GM19240 (cell line): ENCODE data around the gene LPO.

Experiments
- DNase-seq: peaks from one replicate; pipeline ENCODE4 v3.0.0; 2011; ENCODE audit warnings: low spot score; ENCODE audit not compliant: insufficient read length

The LPO gene

DNA sequence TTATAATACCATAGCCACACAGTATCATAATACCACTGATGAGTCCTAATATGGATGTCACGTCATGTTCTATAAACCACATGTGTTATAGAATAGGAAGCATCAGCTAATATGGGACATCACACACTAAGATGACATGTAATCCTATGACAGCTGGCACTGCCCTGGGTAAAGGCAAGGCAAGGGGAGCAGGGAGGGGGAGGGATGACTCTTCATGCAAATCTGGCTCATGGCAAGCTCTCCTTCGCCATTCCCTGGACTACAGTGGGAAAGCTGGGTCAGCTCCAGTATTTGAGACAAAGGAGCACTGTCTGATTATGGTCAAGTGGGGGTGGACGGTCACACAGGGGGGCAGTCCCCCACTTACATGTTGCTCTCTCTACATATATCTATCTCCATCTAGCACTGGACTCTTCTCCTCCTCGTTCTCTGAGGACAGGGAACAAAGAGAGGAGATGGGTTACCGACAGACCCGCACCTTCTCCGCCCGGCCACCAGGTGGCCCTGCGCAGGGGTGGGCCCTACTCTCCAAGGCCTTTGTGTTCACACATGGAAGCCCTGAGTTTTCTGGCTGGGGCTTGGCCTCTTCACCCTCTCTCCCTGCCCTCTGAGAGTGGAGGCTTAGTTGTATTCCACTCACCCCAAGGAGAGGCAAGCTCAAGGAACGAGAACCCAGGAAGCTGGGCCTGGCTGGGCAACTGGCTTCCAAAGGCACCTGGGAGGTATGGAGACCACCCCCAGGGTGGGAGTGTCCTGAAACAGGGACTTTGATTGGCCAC lies 65.8 kb downstream of the LPO start:
- peak; percentile 90 for DNase-seq

DNA sequence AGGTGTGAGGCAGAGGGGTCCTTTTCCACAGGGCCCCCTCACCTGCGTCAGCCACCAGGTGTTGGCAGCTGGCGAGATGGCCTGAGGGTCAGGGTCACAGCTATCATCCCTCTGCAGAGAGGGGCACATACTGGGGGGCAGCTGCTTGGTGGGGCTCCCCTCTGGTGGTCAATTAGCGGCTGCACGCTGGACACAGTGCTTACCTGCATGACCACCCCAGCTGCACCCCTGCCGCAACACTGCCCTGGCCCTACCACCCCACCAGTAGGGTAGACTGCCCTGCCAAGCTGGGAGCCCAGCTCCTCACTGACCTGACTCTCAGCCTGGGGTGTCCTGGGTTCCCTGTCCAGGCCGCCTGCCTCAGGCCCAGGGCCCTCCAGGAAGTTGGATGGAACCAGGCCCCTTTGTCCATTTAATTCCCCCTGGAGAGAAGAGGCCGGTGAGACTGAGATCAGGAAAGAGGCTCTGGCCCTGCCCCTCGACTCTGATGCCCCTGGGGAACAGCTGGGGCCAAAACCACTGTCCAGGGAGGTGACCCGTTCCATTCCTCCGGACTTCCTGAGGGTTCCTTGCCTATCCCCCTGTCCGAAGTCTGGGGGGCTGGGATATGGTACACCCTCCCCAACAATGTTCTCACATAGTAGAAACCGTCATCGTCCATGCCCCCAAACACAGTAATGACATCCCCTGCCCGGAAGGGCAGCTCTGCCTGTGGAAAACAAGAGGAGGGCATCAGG lies 66.5 kb downstream of the LPO start:
- DNase-seq = no peak

DNA sequence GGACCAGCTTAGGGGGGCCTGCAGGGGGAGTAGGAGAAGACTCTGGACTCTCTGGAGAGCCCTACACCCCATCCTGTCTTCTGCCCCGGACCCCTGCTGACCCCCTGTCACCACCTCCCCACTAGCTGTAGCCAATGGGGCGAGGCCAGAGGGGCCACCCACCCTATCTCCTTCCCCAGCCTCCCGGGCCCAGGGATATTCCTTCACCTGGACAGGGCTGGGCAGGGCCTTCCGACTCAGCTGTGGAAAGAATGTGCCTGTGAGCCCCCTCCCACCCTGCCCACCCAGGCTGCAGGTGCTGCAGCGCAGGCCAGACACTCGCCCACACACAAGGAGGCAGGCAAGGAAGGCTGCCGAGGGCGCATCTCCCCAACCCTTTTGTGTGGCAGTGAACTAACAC lies 67.2 kb downstream of the LPO start:
- no peak for DNase-seq

DNA sequence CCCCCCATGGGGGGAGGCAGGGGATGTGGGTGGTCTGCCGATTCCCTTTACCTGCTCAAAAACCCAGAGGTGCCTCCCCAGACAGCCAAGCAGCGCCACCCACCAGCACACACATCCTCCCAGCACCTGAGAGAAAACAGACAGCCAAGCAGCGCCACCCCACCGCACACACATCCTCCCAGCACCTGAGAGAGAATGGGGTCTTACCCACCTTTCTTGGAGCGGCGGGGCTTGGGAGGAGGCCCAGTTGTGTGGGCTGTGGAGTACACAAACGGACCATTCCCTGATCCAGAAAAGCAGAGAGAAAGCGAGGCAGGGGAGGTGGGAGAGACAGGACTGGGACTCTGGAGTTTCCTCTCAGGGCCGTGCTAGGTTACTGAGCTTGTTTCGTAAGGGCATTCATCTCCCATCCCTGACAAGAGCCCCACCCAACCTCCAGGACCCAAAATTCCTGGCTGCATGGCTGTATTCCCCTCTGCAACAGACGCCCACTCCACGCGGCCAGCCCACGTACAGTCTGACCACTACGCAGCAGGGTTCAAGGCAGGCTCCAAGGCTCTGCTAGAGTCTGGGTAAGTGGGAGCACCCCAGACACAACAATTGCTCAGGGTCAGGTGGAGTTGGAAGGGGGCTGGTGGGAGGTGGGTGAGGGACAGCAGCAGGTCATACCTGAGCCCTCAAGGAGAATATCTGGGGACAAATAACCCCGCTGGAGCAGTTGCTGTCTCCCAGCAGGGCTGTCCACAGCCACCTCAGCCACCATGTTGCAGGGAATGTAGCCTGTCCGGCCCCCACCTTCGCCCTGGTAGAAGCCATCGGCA lies 68.0 kb downstream of the LPO start:
- DNase-seq = no peak

DNA sequence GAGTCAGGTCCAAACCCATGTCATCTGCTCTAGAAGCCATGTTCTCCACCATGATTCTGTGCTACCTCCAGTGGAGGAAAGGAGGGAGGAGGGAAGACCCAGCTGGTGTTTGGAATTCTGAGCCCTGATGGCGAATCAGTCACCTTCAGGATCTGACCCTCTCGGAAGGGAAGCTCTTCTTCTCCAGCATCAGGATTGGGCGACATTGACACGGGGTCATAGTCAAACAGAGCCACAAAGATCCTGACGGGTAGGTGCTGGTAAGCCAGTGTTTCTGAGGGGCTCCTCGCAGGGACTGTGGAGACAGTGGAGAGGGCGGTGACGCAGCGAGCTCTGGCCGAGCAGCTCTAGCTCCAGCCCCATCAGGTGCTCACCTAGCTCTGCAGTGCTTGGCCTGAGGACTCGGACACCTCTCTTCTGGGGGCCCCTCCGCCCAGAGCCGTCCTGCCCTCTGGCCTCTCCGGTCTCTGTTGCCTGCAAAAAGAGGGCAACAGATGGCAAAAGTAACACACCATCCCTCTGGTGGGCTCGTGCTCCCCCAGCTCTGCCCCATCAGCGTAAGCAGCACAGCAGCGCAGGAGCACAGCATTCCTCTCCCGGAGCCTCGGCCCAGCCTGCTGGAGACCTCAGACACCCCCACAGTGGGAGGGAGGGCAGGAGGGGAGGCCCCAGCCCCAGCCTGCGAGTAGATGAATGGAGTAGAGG lies 69.2 kb downstream of the LPO start:
- DNase-seq = no peak

DNA sequence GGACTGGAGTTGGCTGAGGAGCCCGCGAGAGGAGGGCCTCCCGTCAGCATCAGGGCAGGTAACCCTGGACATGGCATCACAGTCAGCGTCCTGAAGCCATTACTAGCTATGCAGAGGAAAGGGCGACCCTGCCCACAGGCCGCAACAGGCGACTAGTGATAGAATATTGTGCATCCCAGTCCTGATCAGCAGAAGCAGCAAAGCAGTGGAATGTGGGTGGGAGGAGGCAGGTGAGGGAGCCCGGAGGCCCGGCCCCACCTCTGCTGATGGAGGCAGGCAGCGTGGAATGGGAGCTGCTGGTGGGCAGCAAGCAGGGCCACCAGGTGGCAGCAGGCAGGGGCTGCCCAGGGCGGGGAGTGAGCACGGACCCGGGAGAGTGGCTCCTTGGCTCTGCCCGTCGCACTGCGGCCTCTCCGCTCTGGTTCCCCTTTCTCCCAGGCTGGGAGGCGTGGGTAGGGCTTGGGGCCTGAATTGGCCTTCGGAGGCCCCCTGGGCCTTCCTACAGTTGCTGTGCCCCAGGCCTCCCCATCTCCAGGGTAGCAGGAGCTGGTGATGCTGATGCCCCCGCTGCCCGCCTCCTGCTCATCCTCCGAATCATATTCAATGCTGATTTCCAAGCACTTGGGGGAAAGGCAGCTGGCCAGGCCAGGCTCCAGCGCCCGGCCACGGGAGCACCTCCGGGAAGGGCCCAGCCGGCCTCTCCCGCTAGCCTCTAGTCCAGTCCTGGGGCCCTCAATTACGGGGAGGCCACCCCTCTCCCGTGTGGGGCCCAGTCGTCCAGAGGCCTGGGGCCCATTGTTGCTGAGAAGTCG lies 70.0 kb downstream of the LPO start:
- DNase-seq = no peak

DNA sequence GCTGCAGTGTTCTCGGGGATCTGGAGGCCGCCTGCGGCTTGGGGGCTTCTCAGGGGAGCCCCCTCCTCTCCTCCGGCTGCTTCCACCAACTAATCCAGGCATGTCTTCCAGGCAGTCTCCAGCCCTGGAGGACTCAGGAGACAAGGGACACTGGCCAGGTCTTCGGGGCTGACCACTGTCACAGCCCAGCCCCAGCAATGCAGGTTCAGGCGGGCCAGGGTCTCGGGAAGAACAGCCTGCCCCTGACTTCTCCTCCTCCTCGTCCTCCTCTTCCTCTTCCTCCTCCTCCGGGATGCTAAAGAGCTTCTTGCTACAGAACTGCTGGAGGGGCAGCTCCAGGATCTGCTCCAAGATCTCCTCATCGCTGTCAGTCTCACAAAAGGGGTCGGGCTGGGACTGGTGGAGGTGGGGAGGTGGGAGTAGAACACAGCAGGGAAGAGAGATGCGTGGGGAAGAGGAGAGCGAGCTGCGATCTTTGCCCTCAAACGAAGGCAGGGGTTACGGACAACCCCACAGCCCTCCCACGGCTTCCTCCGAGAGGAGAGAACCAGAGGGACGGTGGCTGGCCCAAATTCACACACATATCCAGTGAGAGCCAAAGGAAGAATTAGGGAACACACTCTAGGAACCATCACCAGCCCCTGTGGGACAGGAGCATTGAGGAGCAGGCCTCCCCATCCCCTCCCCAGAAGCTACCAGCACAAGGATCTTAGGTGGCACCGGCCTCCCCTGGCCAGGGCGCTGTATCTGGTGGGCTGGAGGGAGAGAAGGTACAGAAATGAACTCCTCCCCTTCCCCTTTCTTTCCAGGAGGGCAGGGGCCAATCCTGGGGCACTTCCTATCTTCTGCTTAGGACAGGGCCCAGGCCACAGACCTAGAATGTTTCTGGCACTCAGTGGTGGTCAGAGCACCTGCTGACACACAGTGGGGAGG lies 70.9 kb downstream of the LPO start:
- no peak for DNase-seq

DNA sequence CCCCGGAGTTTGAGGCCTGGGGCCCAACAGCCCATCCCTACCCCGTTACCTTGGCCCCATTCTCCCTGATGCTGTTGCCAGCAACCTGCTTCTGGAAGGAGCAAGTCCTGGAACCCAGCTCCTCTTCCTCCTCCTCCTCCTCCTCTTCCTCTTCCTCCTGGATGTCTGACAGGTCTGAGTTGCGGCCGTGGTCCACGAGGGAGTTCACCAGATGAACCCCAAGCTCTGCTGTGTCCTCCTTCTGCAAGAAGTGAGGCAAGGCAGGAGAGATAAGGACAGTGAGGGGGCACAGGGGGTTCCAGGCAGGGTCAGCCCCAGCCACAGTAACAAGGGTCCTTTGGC lies 71.5 kb downstream of the LPO start:
- DNase-seq = no peak

DNA sequence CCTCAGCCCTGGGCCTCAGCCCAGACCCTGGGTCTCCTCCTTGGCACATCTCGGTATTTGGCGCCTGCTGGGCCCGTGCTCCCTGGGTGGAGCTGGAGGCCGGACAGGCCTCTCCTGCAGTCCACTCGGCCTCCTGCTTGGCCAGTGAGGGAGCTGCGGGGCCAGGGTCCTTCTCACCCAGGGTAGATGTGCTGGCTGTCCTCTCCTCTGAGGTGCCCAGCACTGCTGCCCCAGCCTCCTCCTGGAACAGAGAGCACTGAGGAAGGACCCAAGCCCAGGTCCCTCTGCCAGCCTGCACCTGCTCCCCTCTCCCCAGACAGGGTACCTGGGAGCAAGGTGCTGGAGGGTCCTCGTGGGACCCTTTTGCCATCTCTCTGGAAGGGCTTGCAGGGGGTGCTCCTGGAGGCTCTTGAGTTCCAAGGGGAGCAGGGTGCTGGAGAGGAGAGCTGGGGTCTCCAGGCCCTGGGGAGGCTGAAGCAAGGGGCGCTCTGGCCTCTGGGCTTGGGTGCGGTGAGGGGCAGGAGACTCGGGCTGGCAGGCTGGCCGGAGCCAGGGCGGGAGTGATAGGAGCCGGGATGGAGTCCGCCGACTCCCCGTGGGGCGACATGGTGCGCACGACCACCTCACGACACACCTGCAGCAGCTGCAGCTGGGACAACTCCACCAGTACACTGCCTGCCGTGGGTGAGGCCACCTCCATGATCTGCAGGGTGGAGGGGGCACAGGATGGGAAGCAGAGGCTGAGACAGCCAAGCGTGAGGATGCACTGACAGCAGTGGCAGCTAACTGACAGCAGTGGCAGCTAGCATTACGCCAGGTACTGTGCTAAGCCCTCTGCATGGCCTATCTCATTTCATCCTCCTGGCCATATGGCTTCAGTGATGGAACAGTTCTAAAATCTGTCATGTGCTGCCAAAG lies 72.4 kb downstream of the LPO start:
- DNase-seq = no peak

DNA sequence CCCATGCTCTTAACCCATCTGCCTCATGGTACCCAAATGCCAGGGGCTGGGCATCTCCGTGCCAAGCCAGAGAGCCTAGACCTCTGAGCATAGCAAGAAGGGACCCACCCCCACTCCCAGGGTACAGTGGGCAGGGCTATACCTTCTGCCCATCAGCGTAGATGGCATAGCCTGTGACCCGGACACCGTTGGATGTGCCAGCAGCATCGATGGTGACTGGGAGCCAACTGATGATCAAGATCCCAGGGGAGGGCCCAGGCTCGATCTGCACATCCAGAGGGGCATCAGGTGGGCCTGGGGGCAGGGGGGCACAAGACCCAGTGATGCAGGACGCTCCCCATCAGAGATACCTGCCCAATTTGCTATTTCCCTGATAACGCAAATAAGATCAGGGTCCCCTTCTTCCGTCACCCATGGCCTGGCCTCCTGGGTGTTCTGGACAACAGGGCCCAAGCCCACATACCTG lies 73.1 kb downstream of the LPO start:
- no peak for DNase-seq

DNA sequence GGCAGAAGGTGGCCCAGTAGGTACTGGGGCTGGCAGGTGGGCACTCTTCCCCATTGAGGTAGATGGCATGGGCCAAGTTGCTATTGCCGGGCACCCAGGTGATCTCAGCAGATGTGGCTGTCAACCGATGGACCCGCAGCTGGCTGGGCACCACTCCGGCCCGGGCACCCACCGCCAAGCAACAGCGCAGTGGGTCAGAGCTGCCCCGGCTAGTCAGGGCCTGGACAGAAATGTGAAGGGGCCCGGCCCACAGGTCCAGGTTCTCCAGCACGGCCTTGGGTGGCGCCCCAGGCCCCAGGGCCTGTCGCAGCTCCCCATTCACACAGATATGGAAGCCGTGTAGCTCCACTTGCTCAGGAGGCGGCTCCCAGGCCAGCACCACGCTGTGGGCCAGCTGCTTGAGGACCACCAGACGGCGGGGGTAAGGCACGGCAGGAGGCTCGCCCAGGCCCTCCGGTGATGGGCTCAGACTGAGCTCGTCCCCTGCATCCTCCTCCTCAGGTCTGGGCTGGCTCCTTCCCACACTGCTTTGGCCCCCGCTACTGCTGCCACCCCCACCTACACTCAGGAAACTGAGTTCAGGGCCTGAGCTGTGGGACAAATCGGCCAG lies 73.7 kb downstream of the LPO start:
- DNase-seq = no peak

DNA sequence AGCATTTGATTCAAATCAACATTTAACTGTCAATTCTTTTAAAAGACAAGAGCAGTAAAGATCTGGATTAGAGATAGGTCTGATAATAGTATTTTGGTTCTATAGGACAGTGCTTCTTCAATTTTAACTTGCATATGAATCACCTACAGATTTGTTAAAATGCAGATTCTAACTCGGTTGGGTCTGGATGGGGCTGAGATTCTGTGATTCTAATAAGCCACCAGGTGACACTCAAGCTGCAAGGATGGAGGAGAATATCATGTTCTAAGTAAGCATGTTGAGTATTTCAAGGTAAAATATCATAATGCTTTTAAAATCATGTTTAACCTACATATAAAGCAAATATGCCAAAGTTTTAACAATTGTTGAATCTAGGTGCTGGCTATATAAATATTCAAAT lies 74.4 kb downstream of the LPO start:
- DNase-seq = no peak

DNA sequence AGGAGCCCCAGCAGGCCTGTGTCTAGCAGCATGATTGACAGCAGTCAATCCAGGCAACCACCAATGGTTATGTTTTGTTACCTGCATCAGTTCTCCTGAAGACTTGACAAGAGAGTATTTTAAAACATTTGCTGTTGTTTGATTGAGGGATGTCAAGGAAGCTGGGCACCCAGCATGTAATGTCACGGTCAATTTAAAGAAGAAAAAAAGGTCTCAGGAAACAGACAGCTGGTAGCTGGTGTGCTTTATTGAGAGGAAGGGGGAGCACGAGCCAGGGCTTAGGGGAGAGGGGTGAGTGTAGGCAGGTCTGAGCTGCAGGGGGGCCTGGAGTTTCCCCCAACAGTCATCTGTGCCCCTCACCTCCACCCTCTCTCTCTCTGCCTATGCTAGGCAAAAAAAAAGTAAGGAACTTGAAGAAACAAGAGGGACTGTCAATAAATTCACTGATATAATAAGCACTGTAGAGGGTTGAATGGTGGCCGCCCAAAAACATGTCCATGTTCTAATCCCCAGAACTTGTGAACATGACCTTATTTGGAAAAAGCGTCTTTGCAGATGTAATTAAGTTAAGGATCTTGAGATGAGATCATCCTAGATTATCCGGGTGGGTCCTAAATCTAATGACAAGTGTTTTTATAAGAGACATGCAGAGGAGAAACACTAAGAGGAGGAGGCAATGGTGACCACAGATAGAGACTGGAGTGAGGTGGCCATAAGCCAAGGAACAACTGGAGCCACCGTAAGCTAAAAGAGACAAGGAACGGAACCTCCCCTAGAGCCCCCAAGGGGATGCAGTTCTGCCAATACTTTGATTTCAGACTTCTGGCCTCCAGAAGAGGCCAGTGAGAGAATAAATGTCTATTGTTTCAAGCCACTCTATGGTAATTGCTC lies 75.7 kb downstream of the LPO start:
- DNase-seq = no peak

DNA sequence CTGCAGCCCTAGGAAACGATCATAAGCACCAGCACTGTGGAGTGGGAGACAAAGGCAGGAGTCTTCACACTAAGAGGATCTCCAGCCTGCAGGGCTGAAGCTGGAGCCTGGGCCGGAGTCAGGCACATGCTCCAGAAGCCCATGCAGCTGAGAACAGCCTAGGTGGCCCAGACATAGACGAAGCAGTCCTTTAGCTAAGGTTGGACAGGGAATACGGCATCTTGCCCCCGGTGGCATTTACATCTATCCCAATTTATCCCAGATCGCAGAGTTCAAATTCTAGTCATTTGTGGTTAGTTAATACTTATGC lies 76.3 kb downstream of the LPO start:
- no peak for DNase-seq

DNA sequence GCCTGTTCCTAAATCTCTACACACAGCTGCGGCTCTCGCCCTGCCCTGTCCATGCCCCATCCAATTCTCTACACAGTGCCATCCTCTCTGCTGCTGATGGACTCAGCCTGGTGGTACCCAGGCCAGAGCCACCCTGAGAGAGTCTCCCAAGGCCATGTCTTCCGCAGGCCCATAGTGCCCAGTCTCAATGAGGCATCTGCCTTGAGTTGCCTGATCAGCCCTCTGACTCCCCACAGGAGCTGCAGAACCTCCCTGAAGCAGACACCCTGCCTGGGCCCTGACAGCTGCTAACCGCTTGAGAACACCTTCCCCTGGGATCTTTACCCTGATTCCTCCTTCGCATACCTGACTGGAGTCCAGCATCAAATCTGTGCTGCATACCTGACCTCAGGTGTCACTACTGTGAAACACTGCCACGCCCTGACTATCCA lies 76.9 kb downstream of the LPO start:
- DNase-seq = no peak

DNA sequence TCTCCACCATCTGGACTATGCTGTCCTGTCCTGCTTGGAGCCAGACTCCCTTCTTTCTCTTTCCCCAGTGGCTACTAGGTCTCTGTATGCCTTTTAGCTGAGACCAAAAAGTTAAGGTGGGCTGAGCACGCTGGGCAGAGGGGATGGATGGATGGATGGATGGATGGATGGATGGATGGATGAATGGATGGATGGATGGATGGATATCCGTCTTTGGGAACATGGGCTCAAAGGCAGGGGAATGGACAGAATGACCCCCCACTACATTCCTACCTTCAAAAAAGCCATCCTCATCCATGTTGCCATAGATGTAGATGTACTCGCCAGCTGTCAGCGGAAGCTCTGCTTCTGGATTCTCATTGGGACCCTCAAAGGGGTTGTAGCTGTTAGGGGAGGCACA lies 77.4 kb downstream of the LPO start:
- no peak for DNase-seq

DNA sequence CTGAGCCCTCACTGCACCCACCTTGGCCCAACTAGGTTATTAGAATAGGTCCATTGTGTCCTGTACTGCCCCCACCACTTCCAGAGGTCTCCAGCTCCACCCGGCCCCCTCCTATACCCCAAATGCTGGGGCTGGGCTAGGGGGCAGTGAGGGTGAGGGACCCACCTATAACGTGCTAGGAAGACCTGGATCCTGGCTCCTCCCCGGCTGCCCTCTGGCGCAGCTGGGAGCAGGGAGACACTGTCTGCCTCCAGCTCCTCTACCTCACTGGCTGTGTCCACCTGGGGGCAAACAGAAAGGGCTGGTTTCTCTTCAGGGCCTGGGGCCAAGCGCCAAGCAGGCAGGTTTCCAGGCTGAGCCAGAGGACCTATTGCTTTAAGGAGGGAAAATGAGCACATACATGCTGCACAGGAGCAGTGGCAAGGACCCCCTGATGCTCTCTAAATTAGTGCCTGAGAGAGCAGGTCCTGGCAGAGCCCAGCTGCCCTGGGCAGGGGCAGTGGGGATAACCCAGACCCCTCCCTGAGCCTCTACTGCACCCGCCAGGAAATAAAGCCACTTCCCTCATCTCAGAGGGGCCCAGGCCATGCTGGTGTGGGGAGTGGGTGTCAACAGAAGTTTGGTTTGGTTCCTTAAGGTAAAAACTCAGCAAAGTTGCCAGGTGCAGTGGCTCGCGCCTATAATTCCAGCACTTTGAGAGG lies 78.0 kb downstream of the LPO start:
- no peak for DNase-seq
